ENCODE measurements around the gene SMAP2. TPM values are rescaled to one million over a fixed set of nuclear protein-coding genes. Genes with fewer than 3 reads are reported as not detected.

The SMAP2 gene
- 21.3 and 22.9 TPM in 2 replicates for total RNA-seq

DNA sequence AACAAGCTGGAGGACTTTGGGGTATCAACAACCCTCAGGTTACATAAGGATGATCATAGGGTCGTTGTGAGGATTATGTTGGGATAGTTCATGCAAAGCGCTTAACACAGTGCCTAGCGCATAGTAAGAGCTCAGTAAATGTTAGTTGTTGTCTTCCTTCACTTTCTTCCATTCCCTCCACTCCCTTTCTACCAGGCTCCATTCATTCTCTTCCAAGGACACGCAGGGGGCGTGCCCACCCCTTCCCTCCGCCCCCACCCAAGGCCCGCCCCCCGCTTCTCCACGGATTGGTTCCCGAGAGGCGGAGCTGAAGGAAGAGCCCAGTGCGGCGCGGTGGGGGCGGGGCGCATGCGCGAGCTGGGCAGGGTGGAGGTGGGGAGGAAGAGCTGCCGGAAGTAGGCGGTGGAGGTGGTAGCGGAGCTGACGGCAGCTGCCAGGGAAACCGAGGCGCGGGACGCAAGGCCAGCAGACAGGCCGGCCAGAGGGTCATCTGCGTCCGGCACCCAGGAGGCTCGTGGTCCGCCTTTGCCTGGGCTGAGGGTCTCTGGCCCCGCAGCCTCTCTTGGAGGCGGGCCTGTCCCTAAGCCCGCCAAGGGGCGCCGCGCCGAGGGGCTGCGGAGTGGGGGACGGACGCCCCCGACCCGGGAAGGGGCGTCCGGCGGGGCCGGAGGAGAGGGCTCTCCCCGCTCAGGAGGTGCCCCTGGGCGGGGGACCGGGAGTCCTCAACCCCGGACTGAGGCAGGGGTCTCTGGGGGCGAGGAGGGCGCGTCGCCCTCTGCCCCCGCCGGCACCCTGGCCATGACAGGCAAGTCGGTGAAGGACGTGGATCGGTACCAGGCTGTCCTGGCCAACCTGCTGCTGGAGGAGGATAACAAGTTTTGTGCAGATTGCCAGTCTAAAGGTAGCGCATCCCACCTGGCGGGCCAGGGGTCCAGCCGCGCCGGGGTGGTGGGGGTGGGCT lies at the start of gene SMAP2:
TSS of gene SMAP2 (plus strand) at position 405 of the 961 bp plus-strand sequence. CDS start at position 799, 394 bp downstream.

DNA sequence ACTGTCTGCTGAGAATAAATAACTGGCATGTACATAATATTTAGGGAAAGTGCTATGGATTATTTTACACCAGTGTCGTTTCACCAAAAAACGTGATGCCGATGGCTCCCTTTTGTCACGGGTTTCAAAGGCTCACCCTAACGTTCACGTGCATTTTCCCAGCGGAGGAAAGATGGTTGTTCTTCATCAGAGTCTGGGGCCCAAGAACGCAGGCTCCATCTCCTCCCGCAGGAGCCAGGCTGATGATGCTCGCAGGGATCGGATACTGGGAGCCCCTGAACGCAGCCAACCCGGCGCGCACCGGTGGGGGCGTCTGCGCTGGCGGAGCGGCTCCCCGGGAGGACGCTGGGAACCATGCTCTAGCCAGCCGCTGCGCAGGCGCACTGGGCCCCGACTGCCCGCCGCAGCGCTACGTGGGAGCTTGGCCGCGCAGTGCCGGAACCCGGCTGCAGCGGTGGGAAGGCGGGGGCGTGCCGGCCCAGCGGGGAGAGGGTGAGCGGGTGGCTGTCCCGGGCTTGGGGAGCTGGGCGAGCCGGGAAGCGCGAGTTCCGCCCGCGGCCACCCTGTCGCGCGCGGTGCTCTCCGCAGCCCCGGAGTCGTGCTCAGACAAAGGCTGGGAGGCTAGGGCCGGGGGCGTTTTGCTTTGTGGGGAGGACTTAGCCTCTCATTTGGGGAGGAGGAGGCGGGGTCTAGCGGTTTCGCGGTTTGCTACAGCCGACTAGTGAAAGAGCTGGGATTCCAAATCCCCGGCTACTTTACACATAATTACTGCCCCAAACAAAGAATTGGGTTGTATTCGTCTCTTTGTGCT lies 76.4 kb downstream of the SMAP2 start, which contains the start of gene ZFP69B:
TSS of gene ZFP69B (plus strand) at position 793 of the 811 bp plus-strand sequence. CDS start 486 bp downstream, outside the sequence.

Other genes with a start within 250 kb of the SMAP2 start
- gene RLF, start 212.3 kb upstream of the SMAP2 start, total RNA-seq = 4.6 and 7.4 TPM in 2 replicates
- gene TMCO2, start 125.8 kb upstream of the SMAP2 start, total RNA-seq = not detected in 2 replicates
- gene ZMPSTE24, start 115.5 kb upstream of the SMAP2 start, total RNA-seq = 44.1 and 52.1 TPM in 2 replicates
- 0.53 and 3.5 TPM in 2 replicates for gene COL9A2, start 56.4 kb upstream of the SMAP2 start, total RNA-seq
- gene ZFP69B, start 76.7 kb downstream of the SMAP2 start, total RNA-seq = 2.0 and 3.4 TPM in 2 replicates
- 3.2 and 4.0 TPM in 2 replicates for gene ZFP69, start 103.6 kb downstream of the SMAP2 start, total RNA-seq
- gene EXO5, start 135.0 kb downstream of the SMAP2 start, total RNA-seq = 6.1 and 10.8 TPM in 2 replicates
- 0.86 and 6.6 TPM in 2 replicates for gene ZNF684, start 157.9 kb downstream of the SMAP2 start, total RNA-seq